HFF-Myc (cell line): ENCODE measurements around the gene SPI1.

Experiments used
- DNase-seq: peaks from one replicate; pipeline ENCODE4 v3.0.0-alpha.2; 2011; ENCODE audit warnings: low read depth; ENCODE audit errors: extremely low read depth
- H3K4me3 ChIP-seq: replicated peaks from 2 replicates; pipeline ENCODE4 v1.5.1; 2011; ENCODE audit warnings: low read depth, mild to moderate bottlenecking, control low read depth, low read length
- TF ChIP-seq, protein P1 (sequence below): IDR thresholded peaks from 2 replicates; pipeline ENCODE4 v1.5.1; 2012; ENCODE audit warnings: mild to moderate bottlenecking, low read depth, low read length, control low read depth; ENCODE audit errors: missing control alignments

The SPI1 gene

DNA sequence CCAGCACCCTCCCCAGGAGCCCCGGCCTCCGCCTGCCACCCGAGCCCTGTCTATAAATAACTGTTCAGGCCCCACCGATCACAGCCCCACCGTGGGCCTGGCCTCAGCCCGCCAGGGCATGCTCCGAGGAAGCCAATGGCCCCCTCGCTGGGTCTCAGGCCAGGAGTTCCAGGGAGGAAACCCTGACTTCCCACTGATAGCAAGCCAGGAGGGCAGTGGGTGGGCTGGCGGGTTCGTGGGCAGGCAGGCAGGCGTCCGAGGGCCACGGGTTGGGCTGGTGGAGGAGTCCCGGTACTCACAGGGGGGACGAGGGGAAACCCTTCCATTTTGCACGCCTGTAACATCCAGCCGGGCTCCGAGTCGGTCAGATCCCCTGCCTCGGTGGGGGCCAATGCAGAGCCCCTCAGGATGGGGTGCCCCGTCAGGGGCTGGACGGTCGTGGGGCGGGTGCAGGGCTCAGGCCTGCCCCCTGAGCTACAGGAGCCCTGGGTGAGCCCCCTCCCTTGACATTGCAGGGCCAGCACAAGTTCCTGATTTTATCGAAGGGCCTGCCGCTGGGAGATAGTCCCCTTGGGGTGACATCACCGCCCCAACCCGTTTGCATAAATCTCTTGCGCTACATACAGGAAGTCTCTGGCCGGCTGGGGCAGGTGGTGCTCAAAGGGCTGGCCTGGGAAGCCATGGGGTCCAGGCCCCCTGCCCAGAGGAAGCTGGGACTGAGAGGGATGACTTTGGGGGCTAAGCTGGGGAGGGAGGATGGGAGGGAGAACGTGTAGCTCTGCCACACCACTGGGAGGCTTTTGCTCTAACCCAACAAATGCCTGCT lies at the start of gene SPI1:
Gene SPI1 (minus strand): TSS at position 538 of the 826 bp plus-strand sequence. CDS start 194 bp downstream, at position 344.
- H3K4me3 ChIP-seq, result no peak within 1 kb of the TSS
- TF ChIP-seq, protein P1, sequence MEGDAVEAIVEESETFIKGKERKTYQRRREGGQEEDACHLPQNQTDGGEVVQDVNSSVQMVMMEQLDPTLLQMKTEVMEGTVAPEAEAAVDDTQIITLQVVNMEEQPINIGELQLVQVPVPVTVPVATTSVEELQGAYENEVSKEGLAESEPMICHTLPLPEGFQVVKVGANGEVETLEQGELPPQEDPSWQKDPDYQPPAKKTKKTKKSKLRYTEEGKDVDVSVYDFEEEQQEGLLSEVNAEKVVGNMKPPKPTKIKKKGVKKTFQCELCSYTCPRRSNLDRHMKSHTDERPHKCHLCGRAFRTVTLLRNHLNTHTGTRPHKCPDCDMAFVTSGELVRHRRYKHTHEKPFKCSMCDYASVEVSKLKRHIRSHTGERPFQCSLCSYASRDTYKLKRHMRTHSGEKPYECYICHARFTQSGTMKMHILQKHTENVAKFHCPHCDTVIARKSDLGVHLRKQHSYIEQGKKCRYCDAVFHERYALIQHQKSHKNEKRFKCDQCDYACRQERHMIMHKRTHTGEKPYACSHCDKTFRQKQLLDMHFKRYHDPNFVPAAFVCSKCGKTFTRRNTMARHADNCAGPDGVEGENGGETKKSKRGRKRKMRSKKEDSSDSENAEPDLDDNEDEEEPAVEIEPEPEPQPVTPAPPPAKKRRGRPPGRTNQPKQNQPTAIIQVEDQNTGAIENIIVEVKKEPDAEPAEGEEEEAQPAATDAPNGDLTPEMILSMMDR, result no peak
- no peak for DNase-seq

DNA sequence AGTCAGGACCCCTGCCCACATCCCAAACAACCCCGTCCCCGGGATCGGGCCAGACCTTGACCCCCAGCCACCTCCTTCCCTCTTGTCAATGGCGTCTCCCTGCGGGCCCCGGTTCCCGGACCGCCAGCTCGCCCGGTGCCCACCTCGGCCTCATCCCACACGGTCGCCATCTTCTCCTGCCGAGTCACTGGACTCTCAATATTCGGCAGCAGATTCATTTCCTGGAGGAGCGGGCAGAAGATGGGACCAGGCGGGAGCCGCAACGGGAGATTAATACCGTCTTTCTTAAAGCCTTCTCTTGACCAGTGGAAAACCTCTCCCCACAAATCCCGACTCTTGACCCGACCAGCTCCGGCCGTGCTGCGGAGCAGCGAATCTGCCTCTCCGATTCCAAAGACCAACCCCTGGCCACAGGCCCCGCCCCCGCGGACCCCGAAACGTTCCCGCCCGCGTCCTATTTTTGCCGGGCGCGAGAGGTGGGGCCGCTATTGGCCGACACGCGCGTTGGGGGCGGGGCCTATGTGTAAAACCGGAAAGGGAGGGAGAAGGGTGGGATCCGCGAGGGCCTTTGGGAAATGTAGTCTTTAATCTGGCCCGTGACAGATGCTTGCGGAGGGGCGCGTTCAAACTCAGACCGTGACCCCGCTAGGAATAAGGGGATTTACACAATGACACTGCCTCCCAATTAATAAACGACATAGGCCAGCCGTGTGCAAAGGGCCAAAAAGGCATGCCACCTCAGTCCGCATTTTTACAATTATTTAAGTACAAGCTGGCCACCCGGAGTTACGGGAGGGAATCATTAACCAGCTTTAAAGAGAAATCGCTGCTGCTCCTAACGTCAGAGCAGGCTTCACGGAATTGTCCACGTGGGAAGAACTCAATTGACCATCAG lies 48.0 kb upstream of the SPI1 start, which contains the start of gene PSMC3:
Gene PSMC3 (minus strand): TSS at position 378 of the 895 bp plus-strand sequence. CDS start 160 bp downstream, at position 218.
- peak; percentile 83 for DNase-seq
- TF ChIP-seq, protein P1, result no peak
- H3K4me3 ChIP-seq, result peak within 1 kb of the TSS; percentile 99

DNA sequence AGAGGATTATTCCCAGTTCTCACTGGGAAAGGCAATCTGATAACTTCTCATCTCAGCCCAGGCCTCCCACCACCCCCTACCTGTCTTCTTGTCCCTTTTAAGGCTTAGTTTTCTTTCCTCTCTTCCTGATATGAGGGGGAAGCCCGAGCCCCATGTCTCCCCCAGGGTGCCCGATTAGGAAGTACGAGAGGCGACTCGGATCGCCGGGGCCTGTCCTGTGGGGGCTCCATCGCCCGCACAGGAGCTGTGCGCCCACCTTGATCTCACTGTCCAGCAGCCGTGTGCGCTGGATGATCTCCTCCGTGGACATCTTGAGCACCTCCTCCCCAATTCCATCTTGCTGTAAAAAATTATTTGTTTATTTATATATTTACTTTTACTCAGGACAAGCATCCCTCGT lies 47.3 kb upstream of the SPI1 start:
- TF ChIP-seq, protein P1, result no peak
- DNase-seq, result no peak
- peak overlapping the region; percentile 99 for H3K4me3 ChIP-seq

DNA sequence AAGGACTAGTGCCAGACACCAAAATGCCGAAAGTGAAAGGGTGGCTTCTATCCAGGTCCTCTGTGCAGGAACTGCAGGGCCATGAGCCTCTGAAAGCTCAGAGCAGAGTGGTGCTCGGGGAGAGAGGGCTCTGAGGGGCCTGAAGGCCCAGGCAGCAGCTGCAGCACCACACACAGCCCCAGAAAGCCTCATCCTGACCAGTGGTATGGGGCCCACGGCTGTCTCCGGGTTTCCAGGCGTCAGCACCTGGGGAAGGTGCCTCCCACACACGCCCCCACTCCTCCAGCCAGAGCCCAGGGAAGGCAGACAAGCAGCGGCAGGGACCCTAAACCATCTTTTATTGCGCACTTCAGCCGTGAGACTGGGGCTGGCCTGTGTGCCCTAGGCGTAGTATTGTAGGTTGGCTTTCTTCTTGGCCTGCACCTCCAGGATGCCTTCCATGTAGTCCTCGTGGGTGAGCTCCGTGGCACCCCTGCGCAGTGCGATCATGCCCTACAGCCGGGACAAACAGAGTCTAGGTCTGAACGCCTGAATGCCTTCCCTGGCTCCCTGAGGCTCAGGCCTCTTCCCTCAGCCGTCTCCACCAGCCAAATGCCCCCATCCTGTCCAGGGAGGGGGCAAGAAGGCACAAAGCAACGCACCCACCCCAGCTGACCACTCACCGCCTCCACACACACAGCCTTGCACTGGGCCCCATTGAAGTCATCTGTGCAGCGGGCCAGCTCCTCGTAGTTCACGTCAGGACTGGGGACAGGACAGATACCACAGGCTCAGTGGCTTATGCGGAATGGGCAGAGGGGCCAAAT lies 40.3 kb upstream of the SPI1 start:
- no peak for DNase-seq
- TF ChIP-seq, protein P1, result no peak
- H3K4me3 ChIP-seq, result no peak overlapping the region

DNA sequence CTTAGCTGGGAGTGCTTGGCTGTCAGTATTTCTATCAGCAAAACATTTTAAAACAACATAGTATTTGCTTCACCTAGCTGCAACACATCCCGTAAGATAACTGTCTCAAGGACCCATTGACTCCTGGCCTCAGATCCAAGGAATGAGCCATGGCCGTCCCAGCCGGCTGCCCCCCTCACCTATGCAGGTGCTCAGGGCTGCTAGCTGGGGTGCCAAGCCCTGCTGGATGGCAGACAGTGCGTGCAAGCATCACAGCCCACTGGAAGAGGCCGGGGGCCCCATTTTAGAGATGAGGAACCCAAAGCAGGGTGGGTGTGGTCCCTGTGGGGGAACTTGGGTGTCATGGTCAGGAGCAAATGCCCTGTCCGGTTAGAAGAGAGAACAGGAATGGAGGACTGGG lies 39.4 kb upstream of the SPI1 start:
- no peak overlapping the region for H3K4me3 ChIP-seq
- TF ChIP-seq, protein P1, result no peak
- DNase-seq, result no peak

DNA sequence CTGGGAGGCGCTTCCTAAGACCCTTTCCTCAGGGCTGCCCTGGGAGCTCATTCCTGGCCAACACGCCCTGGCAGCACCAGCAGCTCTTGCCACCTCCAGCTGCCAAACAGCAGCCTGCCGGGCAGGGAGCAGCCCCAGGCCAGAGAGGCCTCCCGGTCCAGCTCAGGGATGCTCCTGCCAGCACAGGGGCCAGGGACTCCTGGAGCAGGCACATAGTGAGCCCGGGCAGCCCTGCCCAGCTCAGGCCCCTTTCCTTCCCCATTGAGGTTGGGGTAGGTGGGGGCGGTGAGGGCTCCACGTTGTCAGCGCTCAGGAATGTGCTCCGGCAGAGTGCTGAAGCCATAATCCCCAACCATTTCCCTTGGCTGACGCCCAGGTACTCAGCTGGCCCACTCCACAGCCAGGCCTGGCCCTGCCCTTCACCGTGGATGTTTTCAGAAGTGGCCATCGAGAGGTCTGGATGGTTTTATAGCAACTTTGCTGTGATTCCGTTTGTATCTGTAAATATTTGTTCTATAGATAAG lies 37.7 kb upstream of the SPI1 start:
- 0 out of 2 replicates have a peak overlapping the region, but pooled peaks have one; percentile 7 for H3K4me3 ChIP-seq
- peak; percentile 91 for DNase-seq
- TF ChIP-seq, protein P1, result no peak
